Loucy (cell line): ENCODE measurements around the gene TPK1.

Source experiments
- H2AFZ ChIP-seq: fragments of 200-600 bp; sonication (generic); 2 replicates; pipeline ENCODE4 v1.6.0; 2016; ENCODE audit warnings: antibody characterized with exemption, mild to moderate bottlenecking, low read length, moderate library complexity
- H3F3A ChIP-seq: fragments of 200-600 bp; 2 replicates; pipeline ENCODE4 v1.6.0; 2016; ENCODE audit warnings: antibody characterized with exemption, low read depth, mild to moderate bottlenecking
- H3K27me3 ChIP-seq: fragments of 200-600 bp; sonication (generic); 2 replicates; pipeline ENCODE4 v1.6.1; 2014; ENCODE audit warnings: low read length, mild to moderate bottlenecking; ENCODE audit not compliant: insufficient read depth, poor library complexity, severe bottlenecking
- H3K36me3 ChIP-seq: fragments of 200-600 bp; sonication (generic); 2 replicates; pipeline ENCODE4 v1.6.1; 2016; ENCODE audit warnings: low read length; ENCODE audit not compliant: insufficient read depth
- H3K4me1 ChIP-seq: fragments of 200-600 bp; sonication (generic); 2 replicates; pipeline ENCODE4 v1.5.1; 2014; ENCODE audit warnings: low read length, mild to moderate bottlenecking; ENCODE audit not compliant: insufficient read depth, poor library complexity, severe bottlenecking
- H3K4me2 ChIP-seq: fragments of 200-600 bp; sonication (generic); 2 replicates; pipeline ENCODE4 v1.6.0; 2014; ENCODE audit warnings: antibody characterized with exemption, low read length, low read depth, mild to moderate bottlenecking; ENCODE audit not compliant: poor library complexity, severe bottlenecking
- H3K4me3 ChIP-seq: fragments of 200-600 bp; sonication (generic); 2 replicates; pipeline ENCODE4 v1.5.1; 2014; ENCODE audit warnings: low read length, mild to moderate bottlenecking, mixed read lengths; ENCODE audit not compliant: poor library complexity, severe bottlenecking
- H3K79me2 ChIP-seq: fragments of 200-600 bp; sonication (generic); 2 replicates; pipeline ENCODE4 v1.6.1; 2014; ENCODE audit warnings: low read length; ENCODE audit not compliant: insufficient read depth
- H3K9ac ChIP-seq: fragments of 200-600 bp; sonication (generic); 2 replicates; pipeline ENCODE4 v1.6.0; 2014; ENCODE audit warnings: mild to moderate bottlenecking, low read depth, low read length, moderate library complexity; ENCODE audit not compliant: poor library complexity, severe bottlenecking
- H3K9me2 ChIP-seq: fragments of 200-600 bp; sonication (generic); replicated peaks from 2 replicates; pipeline ENCODE4 v1.6.1; 2016; ENCODE audit warnings: low read depth, low read length, mixed read lengths
- H3K9me3 ChIP-seq: fragments of 200-600 bp; sonication (generic); 2 replicates; pipeline ENCODE4 v1.6.1; 2014; ENCODE audit warnings: mild to moderate bottlenecking, antibody characterized with exemption, low read length, low read depth; ENCODE audit not compliant: insufficient read depth
- H4K20me1 ChIP-seq: fragments of 200-600 bp; sonication (generic); 2 replicates; pipeline ENCODE4 v1.6.0; 2014; ENCODE audit warnings: antibody characterized with exemption, low read length, mild to moderate bottlenecking; ENCODE audit not compliant: insufficient read depth, poor library complexity, severe bottlenecking
- EZH2phosphoT487 ChIP-seq: fragments of 200-600 bp; IDR thresholded peaks from 2 replicates; pipeline ENCODE4 v1.6.1; 2018; ENCODE audit warnings: antibody characterized with exemption, mild to moderate bottlenecking, moderate library complexity, borderline replicate concordance
- TF ChIP-seq, protein P1 (sequence below): fragments of 200-600 bp; sonication (generic); conservative IDR thresholded peaks from 2 replicates; pipeline ENCODE4 v1.5.1; 2014; ENCODE audit warnings: mild to moderate bottlenecking, antibody characterized with exemption, low read length

The TPK1 gene

DNA sequence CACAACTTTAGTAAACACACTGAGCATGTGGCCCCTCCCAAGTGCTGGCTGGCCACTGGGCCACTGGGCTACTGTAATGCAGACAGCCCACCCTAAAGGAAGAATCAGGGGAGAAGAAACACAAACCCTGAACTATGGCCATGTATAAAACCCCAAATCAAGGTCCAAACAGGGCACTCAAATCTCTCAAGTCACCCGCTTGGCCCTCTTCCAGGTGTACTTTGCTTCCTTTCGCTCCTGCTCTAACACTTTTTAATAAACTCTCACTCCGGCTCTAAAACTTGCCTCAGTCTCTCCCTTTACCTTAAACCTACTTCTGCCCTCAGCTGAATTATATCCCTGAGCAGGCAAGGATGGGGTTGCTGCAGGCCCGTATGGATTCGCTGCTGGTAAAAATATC is 72.6 kb downstream of the TPK1 start:
- Histone ChIP-seq H3K4me3 (no peak overlapping the region), H3K27me3 (no peaks in the 10 kb centered on the region), H3K4me1 (no peaks in the 10 kb centered on the region), H3K79me2 (no peaks in the 10 kb centered on the region), H3K4me2 (no peak overlapping the region), H2AFZ (no peak overlapping the region), H4K20me1 (no peaks in the 10 kb centered on the region), H3F3A (no peaks in the 10 kb centered on the region), H3K36me3 (no peaks in the 10 kb centered on the region), H3K9ac (no peak overlapping the region), H3K9me2 (no peaks in the 10 kb centered on the region), H3K9me3 (no peaks in the 10 kb centered on the region)
- TF ChIP-seq, protein P1, sequence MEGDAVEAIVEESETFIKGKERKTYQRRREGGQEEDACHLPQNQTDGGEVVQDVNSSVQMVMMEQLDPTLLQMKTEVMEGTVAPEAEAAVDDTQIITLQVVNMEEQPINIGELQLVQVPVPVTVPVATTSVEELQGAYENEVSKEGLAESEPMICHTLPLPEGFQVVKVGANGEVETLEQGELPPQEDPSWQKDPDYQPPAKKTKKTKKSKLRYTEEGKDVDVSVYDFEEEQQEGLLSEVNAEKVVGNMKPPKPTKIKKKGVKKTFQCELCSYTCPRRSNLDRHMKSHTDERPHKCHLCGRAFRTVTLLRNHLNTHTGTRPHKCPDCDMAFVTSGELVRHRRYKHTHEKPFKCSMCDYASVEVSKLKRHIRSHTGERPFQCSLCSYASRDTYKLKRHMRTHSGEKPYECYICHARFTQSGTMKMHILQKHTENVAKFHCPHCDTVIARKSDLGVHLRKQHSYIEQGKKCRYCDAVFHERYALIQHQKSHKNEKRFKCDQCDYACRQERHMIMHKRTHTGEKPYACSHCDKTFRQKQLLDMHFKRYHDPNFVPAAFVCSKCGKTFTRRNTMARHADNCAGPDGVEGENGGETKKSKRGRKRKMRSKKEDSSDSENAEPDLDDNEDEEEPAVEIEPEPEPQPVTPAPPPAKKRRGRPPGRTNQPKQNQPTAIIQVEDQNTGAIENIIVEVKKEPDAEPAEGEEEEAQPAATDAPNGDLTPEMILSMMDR = no peak
- TF ChIP-seq EZH2phosphoT487 = no peak

DNA sequence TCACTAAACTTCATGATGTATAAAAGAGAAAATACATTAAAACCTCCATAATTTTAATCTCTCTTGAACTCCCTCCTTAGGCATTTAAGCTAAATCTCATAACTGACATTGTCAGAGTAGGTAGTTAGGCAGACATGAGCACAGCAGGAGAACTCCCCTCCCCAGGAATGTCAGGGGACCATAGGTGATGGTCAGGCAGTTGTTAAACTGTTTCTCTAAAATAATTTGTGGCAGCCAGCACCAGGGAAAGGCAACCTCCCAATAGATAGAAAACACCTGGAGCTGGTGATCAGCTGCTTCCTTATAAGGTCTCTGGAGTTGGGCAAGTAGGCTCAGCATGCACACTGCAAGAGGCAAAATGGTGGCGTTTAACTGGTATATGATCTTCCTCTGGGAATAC is 73.0 kb downstream of the TPK1 start:
- H3K27me3 ChIP-seq = no peaks in the 10 kb centered on the region
- no peak overlapping the region for H2AFZ ChIP-seq
- no peak overlapping the region for H3K4me3 ChIP-seq
- no peak overlapping the region for H3K9ac ChIP-seq
- H3K4me2 ChIP-seq = no peak overlapping the region
- H3K36me3 ChIP-seq = no peaks in the 10 kb centered on the region
- no peaks in the 10 kb centered on the region for H4K20me1 ChIP-seq
- no peak for TF ChIP-seq EZH2phosphoT487
- TF ChIP-seq, protein P1 = no peak
- H3K9me2 ChIP-seq = no peaks in the 10 kb centered on the region
- H3K79me2 ChIP-seq = no peaks in the 10 kb centered on the region
- no peaks in the 10 kb centered on the region for H3F3A ChIP-seq
- no peaks in the 10 kb centered on the region for H3K4me1 ChIP-seq
- no peaks in the 10 kb centered on the region for H3K9me3 ChIP-seq

DNA sequence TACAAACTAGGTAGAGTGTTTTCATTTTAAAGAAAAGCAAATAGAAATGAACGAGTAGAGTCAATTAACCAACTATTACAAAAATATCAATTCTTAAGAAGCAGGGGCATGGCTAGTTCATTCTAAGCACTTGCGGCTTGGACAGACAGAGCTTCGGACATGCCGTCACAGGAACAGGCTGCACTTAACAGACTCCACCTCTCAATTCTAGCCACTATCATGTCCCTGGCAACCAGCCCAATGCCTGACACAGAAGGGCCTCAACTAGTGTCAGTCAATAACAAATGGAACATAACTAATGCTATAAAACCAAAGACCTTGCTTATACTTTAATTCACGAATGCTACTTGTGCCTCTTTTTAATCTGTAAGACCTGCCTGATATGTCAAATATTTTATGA is 74.4 kb downstream of the TPK1 start:
- Histone ChIP-seq H3K36me3 (no peaks in the 10 kb centered on the region), H3K9me2 (no peaks in the 10 kb centered on the region), H3K9me3 (no peaks in the 10 kb centered on the region), H3K27me3 (no peaks in the 10 kb centered on the region), H3F3A (no peaks in the 10 kb centered on the region), H3K4me3 (no peak overlapping the region), H2AFZ (no peak overlapping the region), H3K4me2 (no peak overlapping the region), H3K9ac (no peak overlapping the region), H4K20me1 (no peaks in the 10 kb centered on the region), H3K4me1 (no peaks in the 10 kb centered on the region), H3K79me2 (no peaks in the 10 kb centered on the region)
- TF ChIP-seq EZH2phosphoT487 = no peak
- TF ChIP-seq, protein P1 = no peak
